ENCODE results near the gene SATB2.

Gene SATB2

GRCh38 chr2:199315299-199316179 is 142.2 kb downstream of the SATB2 start:
- peak; percentile 11 for DNase-seq

DNA sequence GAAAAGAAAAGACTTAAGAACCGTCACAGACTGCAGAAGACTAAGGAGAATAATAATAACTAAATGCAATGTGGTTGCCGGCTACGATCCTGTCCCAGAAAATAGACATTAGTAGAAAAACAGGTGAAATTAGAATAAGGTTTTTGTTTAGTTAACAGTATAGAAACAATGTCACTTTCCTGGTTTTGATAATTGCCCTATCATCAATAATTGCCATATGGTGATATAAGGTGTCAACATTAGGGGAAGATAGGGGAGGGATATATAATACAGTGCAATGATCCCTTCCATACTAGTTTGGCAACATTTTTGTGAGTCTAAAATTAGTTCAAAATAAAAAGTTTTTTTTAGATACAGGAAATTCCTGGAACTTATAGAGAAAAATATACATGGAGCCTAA is 144.8 kb downstream of the SATB2 start:
- no peak for DNase-seq

DNA sequence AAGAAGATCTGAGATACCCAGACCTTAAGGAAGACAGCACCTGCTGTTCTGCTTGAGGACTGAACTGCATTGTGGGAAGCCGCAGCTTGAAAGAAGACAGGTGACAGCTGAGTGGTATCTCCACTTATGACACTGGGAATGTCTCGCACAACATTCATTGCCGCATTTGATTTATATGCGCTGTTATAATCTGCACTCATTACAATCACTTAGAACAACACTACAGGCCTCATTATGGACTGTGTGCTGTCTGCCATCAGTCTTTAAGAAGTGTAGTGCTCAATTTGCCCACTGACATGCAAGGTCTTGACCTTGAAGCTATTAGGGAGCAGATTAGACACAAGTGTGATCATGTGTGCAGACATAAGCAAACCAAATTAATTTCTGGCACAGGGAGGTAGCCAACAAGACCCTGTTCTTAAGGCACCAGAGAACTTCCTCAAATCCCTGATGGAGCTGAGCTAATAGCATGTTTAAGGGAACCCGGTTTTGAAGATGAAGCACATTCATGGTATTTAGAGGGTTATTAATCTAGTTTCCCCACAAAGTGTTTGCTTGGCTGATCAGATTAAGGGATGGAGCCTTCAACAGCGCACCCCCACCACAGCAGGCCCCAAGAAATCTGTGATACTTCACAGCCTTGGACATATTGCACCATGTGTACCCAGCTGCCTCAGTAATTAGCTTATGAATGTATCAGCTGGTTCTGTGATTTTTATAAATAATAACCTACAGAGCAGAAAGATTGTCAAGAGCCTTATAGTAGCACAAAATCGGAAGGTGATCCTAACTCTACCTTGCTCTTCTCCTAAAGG is 146.8 kb downstream of the SATB2 start:
- peak; percentile 97 for DNase-seq

DNA sequence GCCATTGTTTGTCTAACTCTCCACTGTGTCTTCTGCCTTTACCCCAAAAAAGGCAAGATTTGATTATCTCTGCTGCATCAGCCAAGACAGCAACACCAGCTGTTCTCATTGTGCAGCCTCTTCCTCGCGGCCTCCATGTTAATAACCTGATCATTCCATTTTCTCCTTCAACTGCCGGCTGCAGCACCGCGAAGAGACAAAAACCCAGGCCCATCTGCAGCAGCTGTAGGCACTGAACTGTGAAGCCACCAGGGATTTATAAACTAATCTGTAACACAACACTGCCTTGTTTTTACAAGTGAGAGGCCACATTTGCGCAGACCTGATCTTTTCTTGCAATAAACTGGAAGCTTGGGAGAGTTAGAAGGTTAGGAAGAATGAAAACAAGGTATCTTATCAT is 147.8 kb downstream of the SATB2 start:
- DNase-seq: peak; percentile 98

GRCh38 chr2:199309411-199309810 is 148.3 kb downstream of the SATB2 start:
- DNase-seq: no peak

DNA sequence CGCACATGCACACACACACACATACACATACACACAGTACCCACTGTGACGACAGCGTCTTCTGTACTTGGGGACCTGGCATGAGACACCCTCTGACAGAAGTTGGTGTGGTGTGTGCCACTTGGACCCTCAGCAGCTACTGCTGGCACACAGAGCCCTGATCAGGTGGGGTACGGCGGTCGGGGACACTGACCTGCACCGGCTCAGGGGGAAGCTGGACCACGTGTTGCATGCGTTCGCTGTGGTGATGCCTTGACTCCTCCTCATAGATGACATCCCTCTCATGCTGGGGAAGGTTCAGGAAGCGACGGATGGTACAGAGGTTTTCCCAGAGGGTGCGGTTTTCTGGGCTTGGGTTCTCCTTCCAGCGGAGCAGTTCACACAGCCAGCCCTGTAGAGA is 149.2 kb downstream of the SATB2 start:
- no peak for DNase-seq

DNA sequence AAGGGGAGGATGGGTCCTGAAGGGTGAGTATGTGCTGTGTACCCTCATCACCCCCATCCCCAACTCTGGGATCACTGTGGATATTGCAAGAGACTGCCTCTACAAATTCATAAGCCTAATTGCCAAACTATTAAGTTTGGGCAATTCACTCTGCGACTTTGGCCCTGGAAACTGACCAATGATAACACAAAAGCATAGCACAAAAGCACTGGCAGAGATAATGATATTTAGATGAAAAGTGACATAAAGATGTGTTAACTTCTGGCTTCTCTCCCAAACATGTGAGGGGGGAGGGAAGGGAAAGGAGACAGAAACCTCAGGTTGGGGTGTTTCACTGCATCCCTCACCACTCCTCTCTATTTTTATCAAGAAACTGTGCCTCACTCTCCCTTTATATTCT is 150.3 kb downstream of the SATB2 start:
- DNase-seq: no peak

- no peak for DNase-seq
Observed at GRCh38 chr2:199306116-199306515, 151.6 kb downstream of the SATB2 start.

GRCh38 chr2:199303728-199304177 is 154.0 kb downstream of the SATB2 start:
- DNase-seq: no peak

DNA sequence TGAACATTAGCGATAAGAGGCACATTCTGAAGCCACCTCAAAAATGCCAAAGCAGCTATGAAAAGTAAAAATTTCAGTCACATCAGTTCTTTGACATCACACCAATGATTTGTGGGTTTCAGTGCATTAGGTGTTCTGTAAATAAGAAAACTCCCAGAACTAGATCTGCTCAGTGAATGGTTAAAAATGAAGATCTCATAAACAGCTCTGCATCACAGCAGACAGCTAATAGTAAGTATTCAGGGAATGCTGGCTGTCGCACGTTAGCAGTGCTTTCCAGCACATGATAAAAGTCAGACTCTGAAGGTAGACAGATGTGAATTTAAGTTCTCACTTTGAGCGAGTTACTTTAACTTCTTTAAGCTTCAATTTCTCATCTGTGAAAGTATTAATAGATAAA is 154.9 kb downstream of the SATB2 start:
- no peak for DNase-seq

DNA sequence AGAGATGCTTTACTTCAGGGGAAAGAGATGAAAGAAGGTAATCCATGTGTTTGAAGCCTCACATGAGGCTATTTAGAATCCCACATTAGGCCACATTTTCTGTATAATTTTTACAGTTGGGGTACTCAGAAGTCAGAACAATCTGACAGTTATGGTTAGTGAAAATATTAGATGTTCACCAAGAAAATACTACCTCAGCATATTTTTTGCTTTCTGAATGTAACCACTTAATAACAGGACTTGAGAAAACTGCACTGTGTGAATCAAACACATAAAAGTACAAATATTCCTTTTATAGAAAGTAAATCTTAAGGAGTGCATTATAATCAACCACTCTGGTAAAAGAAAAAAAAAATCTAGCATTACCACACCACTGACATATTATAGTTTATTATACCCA is 169.3 kb downstream of the SATB2 start:
- no peak for DNase-seq

DNA sequence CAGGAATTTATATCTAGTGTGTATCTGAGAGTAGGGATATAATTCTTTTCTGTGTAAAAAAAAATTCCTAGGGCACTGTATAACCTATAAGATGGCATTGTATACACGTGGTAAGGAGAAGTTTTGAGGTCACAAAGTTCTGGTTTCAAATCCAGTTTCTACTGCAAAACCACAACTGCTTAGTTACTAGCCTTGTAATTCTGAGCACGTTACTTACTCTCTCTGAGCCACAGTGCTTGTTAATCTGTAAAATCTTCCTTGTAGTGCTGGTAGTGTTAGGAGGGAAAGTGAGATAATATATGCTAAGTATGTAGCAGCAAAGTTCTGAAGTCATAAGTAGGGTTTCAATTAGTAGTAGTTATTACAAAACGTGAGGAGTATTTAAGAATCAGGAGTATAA is 175.4 kb downstream of the SATB2 start:
- DNase-seq: no peak

GRCh38 chr2:199279146-199279545 is 178.6 kb downstream of the SATB2 start:
- no peak for DNase-seq

DNA sequence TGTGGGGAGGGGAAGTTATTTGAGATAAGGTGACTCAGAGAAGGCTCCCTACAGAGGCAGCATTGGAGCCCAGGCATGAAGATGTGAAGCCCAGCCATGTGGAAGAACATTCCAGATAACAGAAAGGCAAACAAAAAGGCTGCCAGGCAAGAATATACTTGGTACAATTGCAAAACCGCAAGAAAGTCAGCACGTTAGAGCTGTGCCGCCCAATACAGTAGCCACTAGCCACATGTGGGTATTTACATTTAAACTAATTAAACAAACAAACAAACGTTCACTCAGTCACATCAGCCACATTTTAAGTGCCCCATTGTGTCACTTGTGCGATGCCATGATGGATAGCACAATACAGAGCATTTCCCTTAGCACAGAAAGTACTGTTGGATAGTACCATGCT is 179.6 kb downstream of the SATB2 start:
- DNase-seq: no peak

- DNase-seq: no peak
Observed at GRCh38 chr2:199273042-199273511, 184.7 kb downstream of the SATB2 start.

DNA sequence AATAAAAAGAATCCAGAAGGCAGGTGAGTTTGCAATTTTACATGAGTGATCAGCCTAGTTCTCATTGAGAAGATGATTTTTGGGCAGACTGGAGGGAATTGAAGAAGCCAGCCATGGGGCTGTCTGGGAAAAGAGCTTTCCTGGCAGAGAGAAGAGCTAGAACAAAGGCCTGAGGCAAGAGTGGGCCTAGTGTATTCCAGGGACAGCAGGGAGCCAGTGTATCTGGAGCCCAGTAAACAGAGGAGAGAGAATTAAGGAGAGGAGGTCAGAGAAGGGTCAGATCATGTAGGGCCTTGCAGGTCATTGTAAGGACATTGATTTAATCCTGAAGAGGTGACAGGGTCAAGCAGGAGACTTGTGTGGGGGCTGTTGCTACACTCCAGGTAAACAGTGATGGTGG is 195.8 kb downstream of the SATB2 start:
- DNase-seq: peak; percentile 32

DNA sequence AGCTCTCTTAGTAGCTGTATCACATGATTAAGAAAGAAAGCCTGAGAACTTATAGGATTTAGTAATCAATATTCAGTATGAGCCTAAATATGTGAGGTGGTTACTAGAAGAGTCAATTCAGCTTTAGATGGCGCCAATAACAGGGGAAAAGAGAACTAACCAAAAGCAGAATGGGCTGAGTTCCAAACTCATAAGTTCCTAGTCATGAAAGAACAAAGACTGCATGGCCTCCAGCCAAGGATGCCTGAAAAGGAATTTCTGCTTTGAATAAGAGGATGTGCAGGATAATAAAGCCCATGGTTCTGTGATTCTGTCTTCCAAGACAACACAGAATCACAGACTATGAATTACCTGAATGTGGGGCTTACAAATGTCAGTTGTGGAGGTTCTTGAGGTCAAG is 196.5 kb downstream of the SATB2 start:
- no peak for DNase-seq

DNA sequence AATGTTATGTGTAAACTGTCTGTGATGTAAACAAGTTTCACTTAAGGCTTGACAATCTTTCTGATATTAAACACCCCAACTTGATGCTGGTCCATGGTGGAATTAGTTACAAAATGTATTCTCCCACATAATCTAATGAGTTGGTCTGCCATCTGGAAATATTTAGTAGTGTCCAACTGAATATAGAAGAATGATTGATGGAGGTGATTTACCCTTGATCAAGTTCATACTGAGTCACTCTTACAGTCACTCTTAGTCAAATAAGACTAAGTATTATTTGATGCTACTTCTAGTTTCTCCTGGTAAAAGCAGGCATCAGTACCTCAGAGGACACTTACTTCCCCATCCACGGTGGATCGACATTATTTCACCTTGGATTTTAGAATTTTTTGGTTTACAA is 198.1 kb downstream of the SATB2 start:
- DNase-seq: no peak

DNA sequence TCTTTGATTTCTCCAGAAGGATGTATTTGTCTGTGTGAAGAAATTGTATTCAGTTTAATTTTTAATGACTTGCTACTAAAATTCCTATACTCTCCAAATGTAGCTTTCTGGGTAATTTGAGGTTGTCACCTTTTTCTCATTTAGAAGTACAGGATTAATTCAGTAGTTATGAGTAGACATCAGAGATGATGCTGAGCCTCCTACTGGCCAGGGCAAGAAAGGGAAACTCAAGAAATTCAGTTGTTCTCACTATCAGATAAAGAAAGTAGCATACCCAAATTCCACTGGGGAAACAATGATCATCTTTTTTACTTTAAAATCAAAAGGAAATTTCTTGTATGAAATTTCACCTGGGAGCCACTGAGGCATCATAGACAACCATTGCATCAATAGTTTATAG is 199.4 kb downstream of the SATB2 start:
- no peak for DNase-seq

GRCh38 chr2:199257261-199258224 is 200.2 kb downstream of the SATB2 start:
- DNase-seq: no peak

- no peak for DNase-seq
Observed at GRCh38 chr2:199230091-199230490, 227.6 kb downstream of the SATB2 start.

DNA sequence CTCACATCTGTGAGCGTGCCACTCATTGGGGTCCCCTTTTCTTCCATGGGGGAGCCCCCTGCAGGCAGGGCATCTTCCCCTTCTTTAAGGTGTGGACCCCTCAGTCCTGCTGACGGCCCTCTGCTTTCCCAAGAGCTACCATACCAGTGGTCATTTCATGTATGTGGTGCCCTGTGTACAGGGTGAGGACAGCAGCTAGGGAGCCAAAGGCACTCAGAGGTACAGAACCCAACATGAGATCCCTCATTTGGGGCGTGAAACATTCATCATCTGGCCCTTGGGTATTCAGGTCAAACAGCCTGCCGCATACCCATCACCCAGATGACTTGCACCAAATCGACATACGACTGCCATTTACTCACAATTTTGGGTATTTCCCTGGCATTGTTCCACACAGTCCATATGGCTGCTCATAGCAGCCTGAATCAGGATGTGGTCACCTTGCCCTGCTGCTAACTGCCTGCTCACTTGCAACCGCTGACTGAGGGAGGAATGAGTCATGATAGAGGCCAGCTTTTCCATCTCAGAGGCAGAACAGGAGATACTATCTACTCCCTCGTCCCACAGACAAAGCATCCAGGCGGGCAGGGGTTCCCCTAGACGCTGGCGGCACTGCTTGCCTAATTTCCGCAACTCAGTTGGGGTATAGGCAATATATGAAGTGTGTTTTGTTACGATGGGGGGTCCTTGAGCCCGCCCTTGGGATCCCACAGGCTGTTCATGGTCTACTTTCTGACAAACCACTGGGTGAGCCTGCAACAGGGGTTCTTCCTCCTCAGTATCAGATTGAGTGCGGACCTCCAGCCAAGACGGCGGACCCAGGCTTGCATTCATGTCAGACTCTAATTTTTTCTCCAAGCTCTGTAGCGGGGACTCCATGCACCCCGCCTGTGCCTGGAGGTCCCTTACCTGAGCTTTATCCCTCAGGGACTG is 228.6 kb downstream of the SATB2 start:
- DNase-seq: no peak
